GM12872 (cell line): ENCODE measurements around the gene PLSCR4.

Source experiments
- TF ChIP-seq, protein P1 (sequence below): IDR thresholded peaks from 3 replicates; pipeline ENCODE4 v1.5.1; 2011; ENCODE audit warnings: low read depth, mild to moderate bottlenecking, low read length, moderate library complexity; ENCODE audit not compliant: insufficient read depth

PLSCR4 gene

DNA sequence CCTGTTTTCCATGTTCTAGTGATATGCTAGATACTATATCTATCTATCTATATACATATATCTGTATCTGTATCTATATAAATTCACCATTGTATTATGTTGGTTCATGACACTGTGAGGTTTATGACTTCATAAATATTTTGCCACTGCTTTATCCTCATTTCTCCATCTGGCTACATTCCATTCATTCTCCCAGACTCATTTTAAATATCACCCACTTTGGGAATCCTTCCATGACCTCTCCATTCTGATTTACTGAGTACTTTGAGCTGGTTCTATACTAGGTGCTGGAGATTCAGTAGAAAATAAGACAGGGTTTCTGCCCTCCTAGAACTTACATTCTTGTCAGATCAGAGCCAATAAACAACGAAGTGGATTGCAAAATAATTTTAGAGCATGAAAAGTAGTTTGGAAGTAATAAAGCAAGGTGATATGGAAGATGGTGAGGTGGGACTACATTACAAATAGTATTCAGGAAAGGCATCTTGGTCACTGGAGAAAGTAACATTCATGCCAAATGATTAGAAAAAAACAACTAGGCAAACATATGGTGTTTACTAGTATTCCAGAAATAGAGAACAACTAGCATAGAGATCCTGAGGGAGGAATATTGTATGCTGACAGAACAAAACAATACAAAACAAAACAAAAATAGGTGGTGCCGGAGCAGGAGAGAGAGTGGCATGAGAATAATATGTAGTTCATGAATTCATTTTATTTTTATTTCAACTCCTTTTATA is 11.6 kb upstream of the PLSCR4 start:
- TF ChIP-seq, protein P1, sequence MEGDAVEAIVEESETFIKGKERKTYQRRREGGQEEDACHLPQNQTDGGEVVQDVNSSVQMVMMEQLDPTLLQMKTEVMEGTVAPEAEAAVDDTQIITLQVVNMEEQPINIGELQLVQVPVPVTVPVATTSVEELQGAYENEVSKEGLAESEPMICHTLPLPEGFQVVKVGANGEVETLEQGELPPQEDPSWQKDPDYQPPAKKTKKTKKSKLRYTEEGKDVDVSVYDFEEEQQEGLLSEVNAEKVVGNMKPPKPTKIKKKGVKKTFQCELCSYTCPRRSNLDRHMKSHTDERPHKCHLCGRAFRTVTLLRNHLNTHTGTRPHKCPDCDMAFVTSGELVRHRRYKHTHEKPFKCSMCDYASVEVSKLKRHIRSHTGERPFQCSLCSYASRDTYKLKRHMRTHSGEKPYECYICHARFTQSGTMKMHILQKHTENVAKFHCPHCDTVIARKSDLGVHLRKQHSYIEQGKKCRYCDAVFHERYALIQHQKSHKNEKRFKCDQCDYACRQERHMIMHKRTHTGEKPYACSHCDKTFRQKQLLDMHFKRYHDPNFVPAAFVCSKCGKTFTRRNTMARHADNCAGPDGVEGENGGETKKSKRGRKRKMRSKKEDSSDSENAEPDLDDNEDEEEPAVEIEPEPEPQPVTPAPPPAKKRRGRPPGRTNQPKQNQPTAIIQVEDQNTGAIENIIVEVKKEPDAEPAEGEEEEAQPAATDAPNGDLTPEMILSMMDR, result no peak

DNA sequence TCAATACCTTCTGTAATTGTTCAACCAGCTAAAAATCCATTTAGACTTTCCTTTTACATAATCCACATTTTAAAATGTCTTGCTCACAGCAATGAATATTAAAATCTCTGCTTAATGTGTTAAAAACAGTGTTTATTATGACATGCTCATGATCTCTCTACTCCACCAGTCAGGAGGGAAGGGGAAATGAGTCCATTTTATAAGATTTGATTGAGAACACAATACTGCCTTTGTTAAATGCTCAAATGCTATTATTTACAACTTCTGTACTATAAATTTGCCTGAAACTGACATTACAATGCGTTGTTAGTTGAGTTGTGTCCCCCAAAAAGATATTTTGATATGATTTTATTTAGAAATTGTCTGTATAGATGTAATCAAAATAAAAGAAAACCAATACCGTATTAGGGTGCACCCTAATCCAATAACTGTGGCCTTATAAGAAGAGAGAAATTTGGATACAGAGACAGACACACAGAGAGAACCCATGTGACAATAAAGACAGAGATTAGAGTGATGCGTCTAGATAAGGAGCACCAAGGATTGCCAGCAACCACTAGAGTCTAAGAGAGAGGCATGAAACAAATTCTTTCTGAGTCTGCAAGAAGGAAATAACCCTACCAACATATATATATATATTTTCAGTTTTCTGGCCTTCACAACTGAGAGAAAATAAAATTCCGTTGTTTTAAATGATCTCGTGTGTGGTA is 9.1 kb upstream of the PLSCR4 start:
- TF ChIP-seq, protein P1, result no peak

DNA sequence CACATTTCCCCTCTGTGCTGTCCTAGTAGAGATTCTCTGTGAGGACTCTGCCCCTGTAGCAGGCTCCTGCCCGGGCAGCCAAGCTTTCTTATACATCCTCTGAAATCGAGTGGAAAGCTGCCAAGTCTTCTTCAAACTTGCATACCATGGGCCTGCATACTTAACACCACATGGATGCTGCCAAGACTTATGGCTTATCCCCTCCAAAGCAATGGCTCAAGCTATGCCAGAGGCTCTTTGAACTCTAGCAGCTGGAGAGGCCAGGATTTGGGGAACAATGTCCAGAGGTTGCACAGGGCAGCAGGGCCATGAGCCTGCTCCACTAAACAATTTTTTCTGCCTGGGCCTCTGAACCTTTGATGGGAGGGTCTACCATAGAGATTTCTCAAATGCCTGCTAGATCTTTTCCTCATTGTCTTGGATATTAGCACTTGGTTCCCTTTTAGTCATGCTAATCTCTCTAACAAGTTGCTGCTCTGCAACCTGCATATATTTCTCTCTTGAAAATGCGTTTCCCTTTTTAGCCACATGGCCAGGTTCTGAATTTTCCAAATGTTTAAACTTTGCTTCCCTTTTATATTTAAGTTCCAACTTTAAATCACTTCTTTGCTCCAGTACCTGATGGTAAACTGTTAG is 6.1 kb upstream of the PLSCR4 start:
- TF ChIP-seq, protein P1, result no peak

DNA sequence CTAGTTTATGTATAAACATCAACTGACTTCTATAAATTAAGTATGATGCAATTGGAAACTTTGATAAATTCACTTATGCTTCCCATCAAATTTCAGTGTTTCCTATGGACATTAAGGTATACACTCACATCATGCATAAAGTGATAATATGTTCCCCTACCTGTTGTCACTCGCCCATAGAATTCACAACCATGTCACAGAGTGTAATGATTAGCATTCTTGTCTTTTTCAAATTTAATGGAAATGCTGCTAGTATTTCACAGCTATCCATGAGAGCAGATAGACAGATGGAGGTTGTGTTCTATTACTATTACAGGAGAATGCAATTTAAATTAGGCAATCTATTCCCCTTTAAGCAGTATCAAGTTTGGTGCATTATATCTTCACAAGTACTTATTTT is 984 bp downstream of the PLSCR4 start:
- TF ChIP-seq, protein P1, result no peak

DNA sequence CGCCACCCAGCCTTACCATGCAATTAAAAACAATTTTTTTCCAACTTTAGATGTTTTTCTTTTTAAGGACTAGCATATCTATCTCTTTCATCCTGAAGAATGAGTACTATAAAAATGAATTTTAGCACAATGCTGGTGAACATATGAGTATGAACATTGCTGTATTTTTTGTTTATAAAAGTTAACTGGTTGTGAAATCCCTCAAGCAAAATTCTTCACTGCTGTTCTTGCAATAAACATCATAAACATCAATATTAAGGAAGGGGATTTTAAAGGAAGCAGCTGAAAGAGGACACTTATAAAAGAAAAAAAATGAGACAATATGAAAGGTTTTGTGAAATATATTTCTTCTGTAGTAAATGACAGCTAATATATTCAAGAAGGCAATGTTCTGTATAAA is 3.0 kb downstream of the PLSCR4 start:
- TF ChIP-seq, protein P1, result no peak

DNA sequence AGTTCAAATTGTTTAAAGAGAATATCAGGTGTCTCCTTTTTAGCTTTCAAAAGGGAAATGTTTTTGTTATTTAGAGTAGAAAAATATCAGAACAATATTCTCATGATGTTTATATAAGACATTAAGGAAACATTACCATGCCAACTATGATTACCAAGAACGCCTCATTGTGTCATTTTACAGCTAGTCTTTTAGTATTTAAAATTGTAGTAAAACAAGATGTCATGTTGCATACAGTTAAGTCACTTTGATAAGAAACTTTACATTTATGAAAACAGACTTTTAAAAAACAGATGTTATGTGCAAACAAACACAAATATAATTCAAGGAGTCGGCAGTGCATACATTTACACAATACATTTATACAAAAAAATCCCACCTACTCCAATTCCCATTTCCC is 4.4 kb downstream of the PLSCR4 start:
- TF ChIP-seq, protein P1, result no peak

DNA sequence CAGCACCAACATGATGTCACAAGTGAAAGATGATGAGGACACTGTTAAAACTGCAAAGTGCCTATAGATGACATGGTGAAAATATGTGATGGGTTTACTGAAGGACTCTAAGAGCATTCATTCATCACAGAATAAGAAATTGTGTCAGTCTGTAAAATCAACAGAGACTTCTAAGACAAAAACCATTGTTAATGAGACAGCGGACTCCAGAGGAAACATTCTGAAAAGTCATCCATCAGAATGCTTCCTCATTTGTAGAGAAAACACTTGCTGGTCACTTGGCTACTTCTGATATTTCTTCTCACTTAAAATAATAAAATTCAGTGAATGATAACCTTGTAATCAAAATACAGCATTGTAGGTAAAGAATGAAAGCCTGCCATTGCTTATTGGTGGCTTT is 7.3 kb downstream of the PLSCR4 start:
- TF ChIP-seq, protein P1, result no peak
